SK-N-SH (cell line): ENCODE results near the gene SLC35E2B. TPM values are rescaled to one million over a fixed set of nuclear protein-coding genes. Genes with fewer than 3 reads are reported as not detected.

Source experiments
- CTCF ChIA-PET: fragments of 300-600, 350-600 bp; formaldehyde crosslinking; extraction: SDS; loops from one replicate; lab custom pipeline; 2021; lab: Yijun Ruan, JAX
- POLR2A ChIA-PET: fragments of 350-600 bp; sonication (Branson Sonifier 250); formaldehyde crosslinking; extraction: SDS; loops from one replicate; lab custom pipeline; 2020; ENCODE audit warnings: antibody characterized with exemption, inconsistent platforms; lab: Yijun Ruan, JAX
- DNase-seq: peaks from one replicate; pipeline ENCODE4 v3.0.0; 2012
- H2AFZ ChIP-seq: fragments of 200-600 bp; sonication (generic); 2 replicates; pipeline ENCODE4 v1.8.1; 2016; ENCODE audit warnings: antibody characterized with exemption, mild to moderate bottlenecking, low read depth
- H3F3A ChIP-seq: fragments of 200-600 bp; sonication (generic); replicated peaks from 2 replicates; pipeline ENCODE3; 2016; ENCODE audit warnings: antibody characterized with exemption, mild to moderate bottlenecking; ENCODE audit not compliant: insufficient read depth
- H3K27ac ChIP-seq, 2 experiments: fragments of 200-500 bp in 1 of 2; fragments of 200-600 bp in 1 of 2; sonication (Bioruptor generic) in 1 of 2; sonication (generic), shearing (Covaris generic) in 1 of 2; 2 replicates each; pipeline versions ENCODE4 v1.5.1 to v1.6.1; 2014 to 2016; ENCODE audit warnings: low read depth in 2 of 2, inconsistent platforms in 1 of 2, low read length in 1 of 2, mild to moderate bottlenecking in 1 of 2, mixed read lengths in 1 of 2
- H3K27me3 ChIP-seq: fragments of 200-600 bp; sonication (generic), shearing (Covaris generic); 2 replicates; pipeline ENCODE4 v1.6.1; 2016; ENCODE audit warnings: mixed run types; ENCODE audit not compliant: insufficient read depth
- H3K36me3 ChIP-seq, 2 experiments: fragments of 200-500 bp in 1 of 2; fragments of 200-600 bp in 1 of 2; sonication (Bioruptor generic) in 1 of 2; sonication (generic) in 1 of 2; replicated peaks in 1 of 2; 2 replicates each; pipeline versions ENCODE3 to v1.5.1; 2014 to 2016; ENCODE audit warnings: low read length in 1 of 2, mild to moderate bottlenecking in 1 of 2; ENCODE audit not compliant: insufficient read depth in 2 of 2, control insufficient read depth in 1 of 2
- H3K4me1 ChIP-seq, 2 experiments: fragments of 200-500 bp in 1 of 2; fragments of 200-600 bp in 1 of 2; sonication (Bioruptor generic) in 1 of 2; sonication (generic), shearing (Covaris generic) in 1 of 2; 2 replicates each; pipeline versions ENCODE4 v1.5.1 to v1.6.1; 2014 to 2016; ENCODE audit warnings: low read depth in 1 of 2, low read length in 1 of 2, mixed run types in 1 of 2; ENCODE audit not compliant: insufficient read depth in 2 of 2, control insufficient read depth in 1 of 2
- H3K4me2 ChIP-seq: fragments of 200-600 bp; sonication (generic), shearing (Covaris generic); 2 replicates; pipeline ENCODE4 v1.6.1; 2017; ENCODE audit warnings: mixed run types
- H3K4me3 ChIP-seq, 2 experiments: fragments of 200-500 bp in 1 of 2; fragments of 200-600 bp in 1 of 2; sonication (Bioruptor generic) in 1 of 2; sonication (generic), shearing (Covaris generic) in 1 of 2; 2 replicates each; pipeline versions ENCODE4 v1.5.1 to v1.8.1; 2014 to 2016; ENCODE audit warnings: low read depth in 2 of 2, inconsistent platforms in 1 of 2, low read length in 1 of 2, mild to moderate bottlenecking in 1 of 2, mixed read lengths in 1 of 2, moderate library complexity in 1 of 2
- H3K79me2 ChIP-seq: fragments of 200-600 bp; sonication (generic); 2 replicates; pipeline ENCODE4 v1.8.1; 2017; ENCODE audit warnings: mild to moderate bottlenecking; ENCODE audit not compliant: insufficient read depth
- H3K9ac ChIP-seq: fragments of 200-600 bp; sonication (generic); 2 replicates; pipeline ENCODE4 v1.6.1; 2017; ENCODE audit warnings: mixed run types
- H3K9me2 ChIP-seq: fragments of 200-600 bp; sonication (generic); 2 replicates; pipeline ENCODE4 v1.6.1; 2017; ENCODE audit warnings: mixed run types
- H3K9me3 ChIP-seq: fragments of 200-600 bp; sonication (generic); 2 replicates; pipeline ENCODE4 v1.6.1; 2017; ENCODE audit warnings: mixed run types, mild to moderate bottlenecking, moderate library complexity
- H4K20me1 ChIP-seq: fragments of 200-600 bp; sonication (generic); 2 replicates; pipeline ENCODE4 v1.6.1; 2017; ENCODE audit warnings: mild to moderate bottlenecking, mixed run types; ENCODE audit not compliant: insufficient read depth
- ELF1 ChIP-seq: IDR thresholded peaks from 2 replicates; pipeline ENCODE4 v1.4.0; 2012
- EP300 ChIP-seq, 2 experiments: IDR thresholded peaks; 2 replicates each; pipeline versions ENCODE4 v1.4.0 to v1.6.1; 2012; ENCODE audit warnings: borderline replicate concordance in 1 of 2, low read depth in 1 of 2, low read length in 1 of 2
- EZH2phosphoT487 ChIP-seq: fragments of 200-600 bp; sonication (generic); IDR thresholded peaks from 2 replicates; pipeline ENCODE4 v1.6.1; 2017; ENCODE audit warnings: low read depth, mixed run types, mild to moderate bottlenecking, antibody characterized with exemption, moderate library complexity, borderline replicate concordance
- FOXM1 ChIP-seq: IDR thresholded peaks from 2 replicates; pipeline ENCODE4 v1.4.0; 2012; ENCODE audit warnings: low read depth, mild to moderate bottlenecking
- GABPA ChIP-seq: IDR thresholded peaks from 2 replicates; pipeline ENCODE4 v1.4.0; 2012; ENCODE audit warnings: low read depth, mild to moderate bottlenecking
- MXI1 ChIP-seq: IDR thresholded peaks from 2 replicates; pipeline ENCODE4 v1.6.1; 2012; ENCODE audit warnings: mild to moderate bottlenecking, low read depth, low read length, improper control_type of control experiment
- NFIC ChIP-seq: IDR thresholded peaks from 2 replicates; pipeline ENCODE4 v1.4.0; 2012; ENCODE audit warnings: borderline replicate concordance
- POLR2AphosphoS5 ChIP-seq: IDR thresholded peaks from 2 replicates; pipeline ENCODE4 v1.6.1; 2012; ENCODE audit warnings: low read depth, low read length
- RXRA ChIP-seq: IDR thresholded peaks from 2 replicates; pipeline ENCODE4 v1.4.0; 2012; ENCODE audit warnings: low read depth, mild to moderate bottlenecking, borderline replicate concordance
- SMC3 ChIP-seq: IDR thresholded peaks from 2 replicates; pipeline ENCODE4 v1.6.1; 2012; ENCODE audit warnings: low read depth, low read length, improper control_type of control experiment
- TAF1 ChIP-seq: IDR thresholded peaks from 2 replicates; pipeline ENCODE4 v1.6.1; 2012; ENCODE audit warnings: low read depth, mild to moderate bottlenecking, low read length, moderate library complexity, borderline replicate concordance
- TCF12 ChIP-seq: IDR thresholded peaks from 2 replicates; pipeline ENCODE4 v1.4.0; 2012
- YY1 ChIP-seq: IDR thresholded peaks from 2 replicates; pipeline ENCODE4 v1.4.0; 2012; ENCODE audit warnings: low read depth, mild to moderate bottlenecking
- WGBS: methylation state at CpG from one replicate; pipeline ENCODE4 v1.1.6; 2017; ENCODE audit warnings: low lambda C conversion rate; 5-methylcytosine and 5-hydroxymethylcytosine counted together
- polyA plus RNA-seq, 3 experiments: library from polyadenylated mRNA; depleted of rRNA; stranded (reverse); fragments of >200 nt; gene quantifications; 2 replicates each; pipeline ENCODE4 v1.2.3, GENCODE V29; 2012
- TF ChIP-seq, protein P1 (sequence below): IDR thresholded peaks from 2 replicates; pipeline ENCODE4 v1.4.0; 2012; ENCODE audit warnings: low read depth
- TF ChIP-seq, protein P2 (sequence below): fragments of 150-350 bp; IDR thresholded peaks from 2 replicates; pipeline ENCODE4 v1.6.1; 2016; ENCODE audit warnings: mild to moderate bottlenecking, low read depth, low read length
- TF ChIP-seq, protein P3 (sequence below): IDR thresholded peaks from 2 replicates; pipeline ENCODE4 v1.4.0; 2012; ENCODE audit warnings: low read depth, borderline replicate concordance
- TF ChIP-seq, protein P4 (sequence below): fragments of 200-600 bp; sonication (generic); IDR thresholded peaks from 2 replicates; pipeline ENCODE4 v1.6.1; 2017; ENCODE audit warnings: antibody characterized with exemption, mild to moderate bottlenecking, moderate library complexity
- TF ChIP-seq, protein P5 (sequence below): IDR thresholded peaks from 2 replicates; pipeline ENCODE4; 2012
- TF ChIP-seq, protein P6 (sequence below): fragments of 150-350 bp; IDR thresholded peaks from 2 replicates; pipeline ENCODE4 v1.6.1; 2017; ENCODE audit warnings: antibody characterized with exemption, low read length, low read depth, borderline replicate concordance
- TF ChIP-seq, protein P7 (sequence below): IDR thresholded peaks from 2 replicates; pipeline ENCODE4 v1.4.0; 2012; ENCODE audit warnings: low read depth, borderline replicate concordance

Gene SLC35E2B
- polyA plus RNA-seq, 1 of the 3 experiments (the other 2 are of a cell fraction) = 20.5 TPM

DNA sequence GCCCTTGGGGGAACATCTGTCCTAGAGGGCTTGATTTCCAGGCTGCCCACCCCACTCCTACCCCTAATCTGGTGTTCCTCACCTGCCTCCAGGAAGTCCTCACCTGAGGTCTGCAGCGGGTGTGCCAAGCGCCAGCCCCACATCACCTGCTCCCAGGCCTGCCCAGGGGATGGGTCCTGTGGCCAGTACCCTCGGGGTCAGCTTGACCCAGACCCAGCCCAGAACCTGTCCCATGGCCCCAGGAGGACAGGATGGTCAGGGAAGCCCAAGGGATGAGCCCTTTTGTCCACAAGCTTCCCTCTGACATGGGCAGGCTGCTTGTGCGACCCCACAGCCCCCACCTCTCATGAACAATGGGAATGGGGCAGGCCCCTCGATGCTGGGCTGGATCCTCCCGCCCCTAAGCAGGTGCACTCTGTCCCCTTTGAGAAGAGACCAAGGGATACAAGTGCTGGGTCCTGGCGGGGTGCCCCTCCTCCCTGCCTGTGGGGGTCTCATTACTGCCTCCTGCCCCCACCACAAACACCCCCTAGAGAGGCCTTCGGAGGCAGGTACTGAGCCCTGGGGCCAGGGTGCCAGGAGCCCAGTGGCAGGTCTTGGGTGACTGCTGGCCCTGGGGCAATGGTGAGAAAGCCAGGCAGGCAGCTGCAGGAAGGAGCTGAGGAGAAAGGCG, 74.1 kb downstream of the SLC35E2B start:
- H3K4me1 ChIP-seq = peaks cover 0 to 18% of the 10 kb centered on the region in 2 experiments; a peak in 1 of 4 replicates
- WGBS = 100% methylated on average over 1 of the region's 9 CpGs
- H3F3A ChIP-seq = no peaks in the 10 kb centered on the region
- TF ChIP-seq, protein P1, sequence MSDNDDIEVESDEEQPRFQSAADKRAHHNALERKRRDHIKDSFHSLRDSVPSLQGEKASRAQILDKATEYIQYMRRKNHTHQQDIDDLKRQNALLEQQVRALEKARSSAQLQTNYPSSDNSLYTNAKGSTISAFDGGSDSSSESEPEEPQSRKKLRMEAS = no peak
- TF ChIP-seq MXI1 = no peak
- TF ChIP-seq TCF12 = no peak
- TF ChIP-seq YY1 = no peak
- TF ChIP-seq, protein P2, sequence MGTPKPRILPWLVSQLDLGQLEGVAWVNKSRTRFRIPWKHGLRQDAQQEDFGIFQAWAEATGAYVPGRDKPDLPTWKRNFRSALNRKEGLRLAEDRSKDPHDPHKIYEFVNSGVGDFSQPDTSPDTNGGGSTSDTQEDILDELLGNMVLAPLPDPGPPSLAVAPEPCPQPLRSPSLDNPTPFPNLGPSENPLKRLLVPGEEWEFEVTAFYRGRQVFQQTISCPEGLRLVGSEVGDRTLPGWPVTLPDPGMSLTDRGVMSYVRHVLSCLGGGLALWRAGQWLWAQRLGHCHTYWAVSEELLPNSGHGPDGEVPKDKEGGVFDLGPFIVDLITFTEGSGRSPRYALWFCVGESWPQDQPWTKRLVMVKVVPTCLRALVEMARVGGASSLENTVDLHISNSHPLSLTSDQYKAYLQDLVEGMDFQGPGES = no peak
- TF ChIP-seq TAF1 = no peak
- TF ChIP-seq RXRA = no peak
- no peak for TF ChIP-seq ELF1
- no peak for TF ChIP-seq EZH2phosphoT487
- TF ChIP-seq NFIC = no peak
- no peak for TF ChIP-seq POLR2AphosphoS5
- no peak for TF ChIP-seq EP300 (IDR thresholded peaks at IDR 0.05; ENCODE audit: borderline replicate concordance in 1 of 2, low read depth in 1 of 2, low read length in 1 of 2)
- TF ChIP-seq, protein P3, sequence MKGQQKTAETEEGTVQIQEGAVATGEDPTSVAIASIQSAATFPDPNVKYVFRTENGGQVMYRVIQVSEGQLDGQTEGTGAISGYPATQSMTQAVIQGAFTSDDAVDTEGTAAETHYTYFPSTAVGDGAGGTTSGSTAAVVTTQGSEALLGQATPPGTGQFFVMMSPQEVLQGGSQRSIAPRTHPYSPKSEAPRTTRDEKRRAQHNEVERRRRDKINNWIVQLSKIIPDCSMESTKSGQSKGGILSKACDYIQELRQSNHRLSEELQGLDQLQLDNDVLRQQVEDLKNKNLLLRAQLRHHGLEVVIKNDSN = no peak
- TF ChIP-seq, protein P4, sequence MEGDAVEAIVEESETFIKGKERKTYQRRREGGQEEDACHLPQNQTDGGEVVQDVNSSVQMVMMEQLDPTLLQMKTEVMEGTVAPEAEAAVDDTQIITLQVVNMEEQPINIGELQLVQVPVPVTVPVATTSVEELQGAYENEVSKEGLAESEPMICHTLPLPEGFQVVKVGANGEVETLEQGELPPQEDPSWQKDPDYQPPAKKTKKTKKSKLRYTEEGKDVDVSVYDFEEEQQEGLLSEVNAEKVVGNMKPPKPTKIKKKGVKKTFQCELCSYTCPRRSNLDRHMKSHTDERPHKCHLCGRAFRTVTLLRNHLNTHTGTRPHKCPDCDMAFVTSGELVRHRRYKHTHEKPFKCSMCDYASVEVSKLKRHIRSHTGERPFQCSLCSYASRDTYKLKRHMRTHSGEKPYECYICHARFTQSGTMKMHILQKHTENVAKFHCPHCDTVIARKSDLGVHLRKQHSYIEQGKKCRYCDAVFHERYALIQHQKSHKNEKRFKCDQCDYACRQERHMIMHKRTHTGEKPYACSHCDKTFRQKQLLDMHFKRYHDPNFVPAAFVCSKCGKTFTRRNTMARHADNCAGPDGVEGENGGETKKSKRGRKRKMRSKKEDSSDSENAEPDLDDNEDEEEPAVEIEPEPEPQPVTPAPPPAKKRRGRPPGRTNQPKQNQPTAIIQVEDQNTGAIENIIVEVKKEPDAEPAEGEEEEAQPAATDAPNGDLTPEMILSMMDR = no peak
- TF ChIP-seq, protein P5, sequence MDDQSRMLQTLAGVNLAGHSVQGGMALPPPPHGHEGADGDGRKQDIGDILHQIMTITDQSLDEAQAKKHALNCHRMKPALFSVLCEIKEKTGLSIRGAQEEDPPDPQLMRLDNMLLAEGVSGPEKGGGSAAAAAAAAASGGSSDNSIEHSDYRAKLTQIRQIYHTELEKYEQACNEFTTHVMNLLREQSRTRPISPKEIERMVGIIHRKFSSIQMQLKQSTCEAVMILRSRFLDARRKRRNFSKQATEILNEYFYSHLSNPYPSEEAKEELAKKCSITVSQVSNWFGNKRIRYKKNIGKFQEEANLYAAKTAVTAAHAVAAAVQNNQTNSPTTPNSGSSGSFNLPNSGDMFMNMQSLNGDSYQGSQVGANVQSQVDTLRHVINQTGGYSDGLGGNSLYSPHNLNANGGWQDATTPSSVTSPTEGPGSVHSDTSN = no peak
- TF ChIP-seq, protein P6, sequence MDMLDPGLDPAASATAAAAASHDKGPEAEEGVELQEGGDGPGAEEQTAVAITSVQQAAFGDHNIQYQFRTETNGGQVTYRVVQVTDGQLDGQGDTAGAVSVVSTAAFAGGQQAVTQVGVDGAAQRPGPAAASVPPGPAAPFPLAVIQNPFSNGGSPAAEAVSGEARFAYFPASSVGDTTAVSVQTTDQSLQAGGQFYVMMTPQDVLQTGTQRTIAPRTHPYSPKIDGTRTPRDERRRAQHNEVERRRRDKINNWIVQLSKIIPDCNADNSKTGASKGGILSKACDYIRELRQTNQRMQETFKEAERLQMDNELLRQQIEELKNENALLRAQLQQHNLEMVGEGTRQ = no peak
- TF ChIP-seq GABPA = no peak
- TF ChIP-seq FOXM1 = no peak
- TF ChIP-seq, protein P7, sequence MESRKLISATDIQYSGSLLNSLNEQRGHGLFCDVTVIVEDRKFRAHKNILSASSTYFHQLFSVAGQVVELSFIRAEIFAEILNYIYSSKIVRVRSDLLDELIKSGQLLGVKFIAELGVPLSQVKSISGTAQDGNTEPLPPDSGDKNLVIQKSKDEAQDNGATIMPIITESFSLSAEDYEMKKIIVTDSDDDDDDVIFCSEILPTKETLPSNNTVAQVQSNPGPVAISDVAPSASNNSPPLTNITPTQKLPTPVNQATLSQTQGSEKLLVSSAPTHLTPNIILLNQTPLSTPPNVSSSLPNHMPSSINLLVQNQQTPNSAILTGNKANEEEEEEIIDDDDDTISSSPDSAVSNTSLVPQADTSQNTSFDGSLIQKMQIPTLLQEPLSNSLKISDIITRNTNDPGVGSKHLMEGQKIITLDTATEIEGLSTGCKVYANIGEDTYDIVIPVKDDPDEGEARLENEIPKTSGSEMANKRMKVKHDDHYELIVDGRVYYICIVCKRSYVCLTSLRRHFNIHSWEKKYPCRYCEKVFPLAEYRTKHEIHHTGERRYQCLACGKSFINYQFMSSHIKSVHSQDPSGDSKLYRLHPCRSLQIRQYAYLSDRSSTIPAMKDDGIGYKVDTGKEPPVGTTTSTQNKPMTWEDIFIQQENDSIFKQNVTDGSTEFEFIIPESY = no peak
- no peak for TF ChIP-seq SMC3
- no peak overlapping the region for H3K9ac ChIP-seq
- CTCF ChIA-PET = no interaction called here
- H3K36me3 ChIP-seq = peaks cover 3 to 7% of the 10 kb centered on the region in 2 experiments
- POLR2A ChIA-PET = no interaction called here
- H3K27ac ChIP-seq = no peak overlapping the region
- H3K9me3 ChIP-seq = no peaks in the 10 kb centered on the region
- H3K4me3 ChIP-seq = no peak overlapping the region
- H2AFZ ChIP-seq = no peak overlapping the region
- H4K20me1 ChIP-seq = peaks cover 10% of the 10 kb centered on the region
- no peak for DNase-seq
- peaks cover 45% of the 10 kb centered on the region for H3K79me2 ChIP-seq
- H3K27me3 ChIP-seq = no peaks in the 10 kb centered on the region
- H3K9me2 ChIP-seq = no peaks in the 10 kb centered on the region
- no peak overlapping the region for H3K4me2 ChIP-seq
